Ovary (tissue), 9 donors: ENCODE measurements around the gene NIF3L1. TPM values are rescaled to one million over a fixed set of nuclear protein-coding genes. Genes with fewer than 3 reads are reported as not detected.

ENCODE experiments used
- DNase-seq, 5 donors: peaks; one replicate each; pipeline ENCODE4 v3.0.0-alpha.2; 2019 to 2020
- H3K27ac ChIP-seq, 2 donors: fragments of 200-600 bp; one replicate each; pipeline versions ENCODE4 v1.5.1 to v1.8.0; 2019 to 2022
- H3K27me3 ChIP-seq: fragments of 200-600 bp; one replicate; pipeline ENCODE4 v1.8.0; 2022
- H3K36me3 ChIP-seq: fragments of 200-600 bp; sonication (generic); one replicate; pipeline ENCODE4 v1.5.1; 2019
- H3K4me1 ChIP-seq: one replicate; pipeline ENCODE4 v1.8.1; 2013; ENCODE audit warnings: mild to moderate bottlenecking, moderate library complexity; ENCODE audit not compliant: insufficient read depth
- H3K4me3 ChIP-seq: fragments of 200-600 bp; sonication (generic); one replicate; pipeline ENCODE4 v1.5.1; 2017
- H3K9me3 ChIP-seq, 2 donors: fragments of 200-600 bp in 1 of 2; sonication (generic) in 1 of 2; one replicate each; pipeline versions ENCODE4 v1.5.1 to v1.8.1; 2013 to 2019; ENCODE audit warnings: mild to moderate bottlenecking in 1 of 2, moderate library complexity in 1 of 2
- EP300 ChIP-seq: sonication (generic); formaldehyde crosslinking; IDR thresholded peaks from one replicate; pipeline ENCODE4 v1.6.1; 2017; ENCODE audit warnings: antibody characterized with exemption
- POLR2A ChIP-seq: fragments of 450-650 bp; IDR thresholded peaks from one replicate; pipeline ENCODE4 v1.6.1; 2017; ENCODE audit warnings: antibody characterized with exemption, mild to moderate bottlenecking, moderate library complexity
- WGBS, 3 donors: extraction: QIAGEN DNeasy Blood & Tissue Kit in 1 of 3; methylation state at CpG; one replicate each; pipeline versions ENCODE4 v1.1.5 to v1.1.7; 2013 to 2017; 5-methylcytosine and 5-hydroxymethylcytosine counted together
- intact Hi-C, 4 donors: fragments of 100-400 bp; cut with DNase I; formaldehyde crosslinking; loops; one replicate each; pipeline versions ENCODE4 v1.11.0 to v1.15.1; 2022 to 2023
- polyA plus RNA-seq, 2 donors: library from polyadenylated mRNA; stranded (reverse); fragments of 200-250 nt in 1 of 2; fragments of 350-450 nt in 1 of 2; fragmentation: Illumina TruSeq in 1 of 2; extraction: RNeasy Lipid Tissue Mini Kit (QIAGEN cat#74804) in 1 of 2; gene quantifications; one replicate each; pipeline ENCODE4 v1.2.3, GENCODE V29; 2013 to 2014
- total RNA-seq, 7 donors: library from RNA; depleted of rRNA in 2 of 7; stranded (reverse); fragments of >200 nt in 2 of 7; fragmentation: NEBNext Ultra II Directional in 3 of 7; extraction: Animal tissue kit (Norgen Biotek cat#: 25700) in 3 of 7; gene quantifications; one replicate each; pipeline versions ENCODE4 v1.1.0 to v1.2.4, GENCODE V29; 2016 to 2023
- TF ChIP-seq, protein P1 (sequence below), 3 donors: fragments of 450-650 bp in 2 of 3; fragments of 200-600 bp in 1 of 3; IDR thresholded peaks; one replicate each; pipeline versions ENCODE4 v1.5.1 to v1.8.0; 2016 to 2022; ENCODE audit warnings: antibody characterized with exemption in 3 of 3, mild to moderate bottlenecking in 1 of 3
- donor health status: DM: no; HTN: no; CAD: no; lungs with moderate emphysema.
- donor health status: DM: no; HTN: no; CAD: no.
- donor health status: Bipolar disorder and iron deficiency.
- donor health status: DM: yes; HTN: yes; CAD: no.
- donor health status: DM: no; HTN: no; CAD: no.
- donor health status: DM: yes; HTN: yes; CAD: no.

Gene NIF3L1
- total and polyA plus RNA-seq, 9 donors, result 12.8 to 29.6 (median 17.7) TPM

DNA sequence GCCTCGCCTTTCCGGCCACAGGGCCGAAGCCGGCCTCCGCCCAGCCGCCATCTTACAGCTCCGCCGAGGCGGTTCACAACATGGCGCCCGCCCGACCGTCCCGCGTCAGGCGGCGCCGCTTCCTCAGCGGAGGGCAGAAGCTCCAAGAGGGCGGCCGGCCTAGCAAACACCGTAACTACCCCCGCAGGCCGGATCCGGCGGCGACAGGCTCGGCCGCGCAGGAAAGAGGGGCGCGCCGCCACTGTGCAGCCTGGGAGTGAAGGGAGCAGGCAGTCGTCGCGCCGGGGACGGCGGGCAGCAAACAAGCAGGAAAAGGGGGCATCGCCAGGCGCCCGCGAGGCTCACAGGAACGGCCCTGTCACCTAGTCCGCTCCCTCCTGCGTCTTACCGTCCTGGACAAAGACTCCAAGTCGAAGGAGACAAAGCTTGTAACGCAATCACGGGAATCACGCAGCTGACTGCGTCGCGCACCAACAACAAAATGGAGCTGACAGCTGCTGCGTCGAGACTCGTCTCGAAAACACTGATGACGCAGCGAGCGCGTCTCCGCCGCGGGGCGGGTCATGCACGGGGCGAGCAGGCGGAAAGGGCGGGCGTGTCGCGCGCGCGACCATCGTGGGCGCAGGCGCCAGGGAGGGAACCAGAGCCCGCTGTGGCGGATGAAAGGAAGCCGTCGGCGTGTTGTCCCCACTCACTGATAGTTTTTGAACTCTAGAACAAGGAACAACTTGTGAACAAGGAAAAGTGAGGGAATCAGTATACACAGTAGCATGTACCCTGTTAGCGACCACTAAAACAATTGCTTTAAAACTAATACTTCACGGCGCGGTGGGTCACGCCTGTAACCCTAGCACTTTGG is 24.8 kb upstream of the NIF3L1 start, which contains the start of gene CLK1:
TSS of gene CLK1 (minus strand) at position 483 of the 859 bp plus-strand sequence. CDS start 2,796 bp downstream, outside the sequence.
- WGBS, 3 donors, result 0 to 1% (median 1%) methylated on average over 83 to 89 of the region's 89 CpGs
- no peaks in the 10 kb centered on the region for H3K27me3 ChIP-seq
- H3K36me3 ChIP-seq, result no peaks in the 10 kb centered on the region
- DNase-seq, result peak; percentile 97 to 98 (median 98)
- intact Hi-C loops, result loop anchor here (2.0 to 10.0 kb wide), 3 partner anchors 50 to 52 kb away; partner anchors contain the start of gene BZW1 (in 3 of the 4)
- no peaks in the 10 kb centered on the region for H3K9me3 ChIP-seq
- peak within 1 kb of the TSS; percentile 99 for H3K27ac ChIP-seq
- peak within 1 kb of the TSS; percentile 100 for H3K4me3 ChIP-seq
- TF ChIP-seq, protein P1, sequence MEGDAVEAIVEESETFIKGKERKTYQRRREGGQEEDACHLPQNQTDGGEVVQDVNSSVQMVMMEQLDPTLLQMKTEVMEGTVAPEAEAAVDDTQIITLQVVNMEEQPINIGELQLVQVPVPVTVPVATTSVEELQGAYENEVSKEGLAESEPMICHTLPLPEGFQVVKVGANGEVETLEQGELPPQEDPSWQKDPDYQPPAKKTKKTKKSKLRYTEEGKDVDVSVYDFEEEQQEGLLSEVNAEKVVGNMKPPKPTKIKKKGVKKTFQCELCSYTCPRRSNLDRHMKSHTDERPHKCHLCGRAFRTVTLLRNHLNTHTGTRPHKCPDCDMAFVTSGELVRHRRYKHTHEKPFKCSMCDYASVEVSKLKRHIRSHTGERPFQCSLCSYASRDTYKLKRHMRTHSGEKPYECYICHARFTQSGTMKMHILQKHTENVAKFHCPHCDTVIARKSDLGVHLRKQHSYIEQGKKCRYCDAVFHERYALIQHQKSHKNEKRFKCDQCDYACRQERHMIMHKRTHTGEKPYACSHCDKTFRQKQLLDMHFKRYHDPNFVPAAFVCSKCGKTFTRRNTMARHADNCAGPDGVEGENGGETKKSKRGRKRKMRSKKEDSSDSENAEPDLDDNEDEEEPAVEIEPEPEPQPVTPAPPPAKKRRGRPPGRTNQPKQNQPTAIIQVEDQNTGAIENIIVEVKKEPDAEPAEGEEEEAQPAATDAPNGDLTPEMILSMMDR (IDR thresholded peaks at IDR 0.05), result peak in 2 of 3 donors; percentile 4 to 27
- peak; percentile 100 for TF ChIP-seq POLR2A
- TF ChIP-seq EP300, result peak; percentile 50
- H3K4me1 ChIP-seq, result peaks cover 11% of the 10 kb centered on the region

DNA sequence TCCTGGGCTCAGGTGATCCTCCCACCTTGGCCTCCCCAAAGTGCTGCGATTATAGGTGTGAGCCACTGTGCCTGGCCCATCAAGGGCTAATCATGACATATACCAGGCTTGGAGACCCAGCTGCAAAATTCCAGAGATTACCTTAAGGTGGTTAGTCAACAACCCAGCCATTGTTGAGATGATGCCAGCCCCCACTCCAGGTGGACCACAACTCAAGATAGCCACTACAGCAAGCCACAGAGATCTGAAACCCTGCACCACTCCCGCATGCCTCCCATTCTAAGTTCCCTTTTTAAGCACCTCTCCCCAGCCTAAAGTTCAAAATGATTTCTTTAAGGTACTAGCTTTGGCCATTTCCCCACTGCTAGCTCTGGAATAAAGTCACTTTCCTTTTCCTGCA is 20.2 kb upstream of the NIF3L1 start:
- H3K4me1 ChIP-seq, result peaks cover 8% of the 10 kb centered on the region
- no peak overlapping the region for H3K4me3 ChIP-seq
- no peaks in the 10 kb centered on the region for H3K9me3 ChIP-seq
- TF ChIP-seq EP300 (no peak), POLR2A (no peak)
- TF ChIP-seq, protein P1 (IDR thresholded peaks at IDR 0.05), result no peak
- H3K27me3 ChIP-seq, result no peaks in the 10 kb centered on the region
- 93 to 96% (median 96%) methylated on average over 2 of the region's 2 CpGs for WGBS, 3 donors
- no peak overlapping the region for H3K27ac ChIP-seq
- H3K36me3 ChIP-seq, result no peaks in the 10 kb centered on the region
- no peak for DNase-seq
- intact Hi-C loops, result loop anchor here in 1 of 4 donors (10.0 kb wide), 1 partner anchor 54 kb away; the partner anchor contains the start of gene BZW1

DNA sequence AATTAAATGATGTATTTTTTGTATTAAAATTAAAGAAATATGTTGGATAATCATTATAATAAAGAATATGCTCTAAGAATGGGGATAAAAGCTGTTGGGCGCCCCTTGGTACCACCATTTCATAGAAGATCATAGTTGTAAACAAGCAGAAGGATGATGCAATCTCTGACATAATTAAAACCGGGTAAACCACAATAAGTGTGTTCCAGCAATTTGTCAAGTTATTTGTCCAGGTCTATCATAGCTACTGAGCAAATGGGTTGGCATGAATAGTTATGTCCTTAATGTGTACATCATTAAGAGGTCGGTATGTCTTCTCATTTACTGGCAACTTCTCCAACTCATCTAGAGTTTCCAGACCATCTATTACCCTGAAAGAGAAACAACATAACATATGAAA is 18.0 kb upstream of the NIF3L1 start:
- H3K27me3 ChIP-seq, result no peaks in the 10 kb centered on the region
- 72 to 84% (median 77%) methylated on average over 3 of the region's 3 CpGs for WGBS, 3 donors
- TF ChIP-seq EP300 (no peak), POLR2A (no peak)
- TF ChIP-seq, protein P1 (IDR thresholded peaks at IDR 0.05), result no peak
- DNase-seq, result no peak
- H3K4me1 ChIP-seq, result peaks cover 5% of the 10 kb centered on the region
- no peaks in the 10 kb centered on the region for H3K36me3 ChIP-seq
- intact Hi-C loops, result no loop called here
- H3K4me3 ChIP-seq, result no peak overlapping the region
- H3K27ac ChIP-seq, result no peak overlapping the region
- H3K9me3 ChIP-seq, result no peaks in the 10 kb centered on the region

DNA sequence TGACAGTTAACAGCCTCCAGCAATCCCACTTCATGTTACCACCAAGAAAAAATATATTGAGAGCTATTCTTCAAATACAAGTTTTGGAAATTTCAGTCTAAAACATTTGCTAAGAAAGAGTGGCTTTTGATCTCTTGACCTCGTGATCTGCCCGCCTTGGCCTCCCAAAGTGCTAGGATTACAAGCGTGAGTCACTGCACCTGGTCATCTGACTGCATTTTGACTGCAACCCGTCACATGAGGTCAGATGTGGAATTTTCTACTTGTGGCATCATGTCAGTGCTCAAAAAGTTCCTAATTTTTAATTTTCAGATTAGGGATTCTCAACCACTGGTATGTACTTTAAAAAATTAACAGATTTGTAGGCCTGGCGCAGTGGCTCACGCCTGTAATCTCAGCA is 15.6 kb upstream of the NIF3L1 start:
- H3K4me3 ChIP-seq, result no peak overlapping the region
- no peak overlapping the region for H3K27ac ChIP-seq
- no peaks in the 10 kb centered on the region for H3K27me3 ChIP-seq
- intact Hi-C loops, result no loop called here
- 95 to 98% (median 96%) methylated on average over 6 of the region's 6 CpGs for WGBS, 3 donors
- no peak for DNase-seq
- no peaks in the 10 kb centered on the region for H3K9me3 ChIP-seq
- H3K4me1 ChIP-seq, result peaks cover 2% of the 10 kb centered on the region
- H3K36me3 ChIP-seq, result no peaks in the 10 kb centered on the region
- no peak for TF ChIP-seq EP300

DNA sequence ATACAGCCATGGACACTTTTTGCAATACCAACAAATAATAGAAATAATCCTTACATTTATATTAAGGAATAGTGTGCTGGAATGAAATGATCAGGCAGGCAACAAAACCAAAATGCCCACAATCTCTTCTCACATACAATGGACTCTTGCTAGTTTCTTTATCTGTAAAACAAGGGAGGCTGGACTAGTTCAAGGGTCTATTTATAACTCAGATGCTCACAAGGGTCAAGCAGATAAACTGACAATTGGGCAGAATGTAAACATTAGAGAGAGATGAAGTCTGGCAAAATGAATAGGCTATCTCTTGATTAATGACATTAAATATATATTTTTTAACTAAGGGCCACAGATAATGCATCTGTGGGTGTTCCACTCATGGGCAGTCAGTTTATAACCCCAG is 11.7 kb upstream of the NIF3L1 start:
- Histone ChIP-seq H3K36me3 (no peaks in the 10 kb centered on the region), H3K27me3 (no peaks in the 10 kb centered on the region), H3K4me1 (no peaks in the 10 kb centered on the region), H3K4me3 (no peak overlapping the region), H3K9me3 (no peaks in the 10 kb centered on the region), H3K27ac (no peak overlapping the region)
- no peak for DNase-seq
- intact Hi-C loops, result no loop called here
- TF ChIP-seq EP300 (no peak), POLR2A (no peak)
- TF ChIP-seq, protein P1 (IDR thresholded peaks at IDR 0.05), result no peak
